GM23248 (cell line): ENCODE measurements around the gene ERVW-1.

Experiments
- EZH2 ChIP-seq: fragments of 200-600 bp; sonication (generic); IDR thresholded peaks from 2 replicates; pipeline ENCODE4 v1.6.1; 2018; ENCODE audit warnings: antibody characterized with exemption, mild to moderate bottlenecking; ENCODE audit not compliant: insufficient read depth, poor library complexity, severe bottlenecking
- EZH2phosphoT487 ChIP-seq: fragments of 200-600 bp; sonication (generic); IDR thresholded peaks from 2 replicates; pipeline ENCODE4 v1.6.1; 2018; ENCODE audit warnings: antibody characterized with exemption, moderate library complexity, mild to moderate bottlenecking, low read depth; ENCODE audit not compliant: insufficient read depth

- TF ChIP-seq EZH2 (no peak), EZH2phosphoT487 (no peak)
These were observed 11.1 kb downstream of the ERVW-1 start for GRCh38 chr7:92466682-92467081.
